SK-MEL-5 (cell line): ENCODE results near the gene TBC1D22A. TPM values are rescaled to one million over a fixed set of nuclear protein-coding genes. Genes with fewer than 3 reads are reported as not detected.
"Not testable (repeated sequence)": the region's sequence is repeated elsewhere in the genome, so short reads cannot be mapped to it uniquely, and the experiment has no call there.

Source experiments
- DNase-seq: peaks from one replicate; pipeline ENCODE4 v3.0.0-alpha.2; 2016; ENCODE audit warnings: low read depth, low spot score
- in situ Hi-C: cut with HindIII; loops from 2 replicates; pipeline ENCODE4 v1.10.0; 2016; ENCODE audit warnings: low sequenced_read_pairs, high pct_unique_total_duplicates, low pct_unique_long_range_greater_than_20kb
- total RNA-seq: library from RNA; depleted of rRNA; stranded (reverse); fragments of >200 nt; shearing (Covaris generic); gene quantifications from 2 replicates; pipeline ENCODE4 v1.2.3, GENCODE V29; 2014

TBC1D22A gene
- total RNA-seq, 1 experiment from 2014 or later, result 14.4 TPM

- in situ Hi-C loops, result no loop called here
- no peak for DNase-seq
Observed at GRCh38 chr22:47046411-47047065, 284.1 kb downstream of the TBC1D22A start.

GRCh38 chr22:47047321-47048122 is 285.1 kb downstream of the TBC1D22A start:
- no peak for DNase-seq
- in situ Hi-C loops, result no loop called here

DNA sequence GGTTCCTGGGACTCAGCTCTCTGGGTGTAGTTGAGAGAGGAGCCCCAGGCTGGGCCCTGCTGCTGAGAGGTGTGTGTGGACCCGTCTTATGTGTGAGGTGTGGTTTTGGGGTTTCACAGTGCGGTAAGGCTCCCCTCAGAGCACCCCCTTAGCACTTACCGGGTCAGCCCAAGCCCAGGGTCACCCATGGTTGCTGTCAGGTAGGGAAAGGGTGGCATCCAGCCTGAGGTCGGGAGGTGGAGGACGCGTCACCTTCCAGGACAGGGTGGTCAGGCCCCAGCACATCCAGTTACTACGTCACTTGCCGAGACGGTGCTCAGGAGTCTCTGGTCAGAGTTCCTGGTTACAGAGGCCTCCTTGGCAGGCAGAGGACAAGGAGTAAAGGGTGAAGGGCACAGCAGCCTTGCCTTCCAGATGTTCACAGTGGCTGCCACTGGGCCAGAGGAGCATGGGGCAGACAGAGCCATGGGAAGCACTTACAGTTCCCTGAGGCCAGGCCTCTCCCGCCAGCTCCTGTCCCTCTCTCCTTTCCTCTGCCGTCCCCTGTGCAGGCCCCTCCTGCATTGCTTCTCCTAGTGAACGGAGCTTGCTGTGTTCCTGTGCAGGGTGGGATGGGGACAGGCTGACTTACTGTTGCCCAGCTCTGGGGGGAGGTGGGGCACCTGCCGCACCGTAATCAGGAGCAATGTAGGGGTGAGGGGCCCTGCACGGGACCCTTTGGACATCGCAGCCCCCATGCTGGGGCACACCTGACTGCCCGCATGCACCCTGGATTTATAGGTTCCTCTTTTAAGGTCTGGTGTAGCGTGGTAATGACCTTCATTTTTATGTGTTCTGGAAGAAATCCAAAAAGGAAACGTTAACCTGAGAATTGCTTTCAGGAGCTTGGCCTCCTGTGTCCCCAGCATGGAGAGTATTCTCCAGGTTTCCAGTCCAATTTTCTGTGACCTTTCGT is 285.9 kb downstream of the TBC1D22A start:
- DNase-seq, result no peak
- in situ Hi-C loops, result no loop called here

GRCh38 chr22:47049078-47049624 is 286.7 kb downstream of the TBC1D22A start:
- no peak for DNase-seq
- in situ Hi-C loops, result no loop called here

DNA sequence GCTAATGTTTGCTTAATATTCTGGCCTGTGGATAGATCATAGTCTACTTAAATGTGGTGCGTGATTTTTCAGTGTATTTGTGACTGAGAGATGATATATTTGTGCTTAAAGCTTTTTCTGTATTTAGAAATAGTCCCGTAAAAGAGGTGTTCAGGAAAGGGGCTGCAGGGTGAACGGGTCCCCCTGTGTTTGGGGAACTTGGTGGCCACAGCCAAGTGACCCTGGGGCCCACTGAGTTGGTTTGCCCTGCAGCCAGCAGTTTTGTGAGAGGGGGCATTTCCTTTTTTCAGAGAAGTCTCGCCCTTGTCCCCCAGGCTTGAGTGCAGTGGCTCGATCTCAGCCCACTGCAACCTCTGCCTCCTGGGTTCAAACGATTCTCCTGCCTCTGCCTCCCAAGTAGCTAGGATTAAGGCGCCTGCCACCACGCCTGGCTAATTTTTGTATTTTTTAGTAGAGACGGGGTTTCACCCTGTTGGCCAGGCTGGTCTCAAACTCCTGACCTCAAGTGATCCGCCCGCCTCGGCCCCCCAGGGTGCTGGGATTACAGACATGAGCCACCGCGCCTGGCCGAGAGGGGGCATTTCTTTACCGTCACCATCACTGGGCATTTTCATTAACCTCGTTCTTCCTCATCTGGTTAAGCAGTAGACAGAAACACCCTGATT is 287.4 kb downstream of the TBC1D22A start:
- DNase-seq, in situ Hi-C loops: not testable (repeated sequence)

GRCh38 chr22:47050401-47051051 is 288.1 kb downstream of the TBC1D22A start:
- in situ Hi-C loops, result no loop called here
- DNase-seq, result no peak

DNA sequence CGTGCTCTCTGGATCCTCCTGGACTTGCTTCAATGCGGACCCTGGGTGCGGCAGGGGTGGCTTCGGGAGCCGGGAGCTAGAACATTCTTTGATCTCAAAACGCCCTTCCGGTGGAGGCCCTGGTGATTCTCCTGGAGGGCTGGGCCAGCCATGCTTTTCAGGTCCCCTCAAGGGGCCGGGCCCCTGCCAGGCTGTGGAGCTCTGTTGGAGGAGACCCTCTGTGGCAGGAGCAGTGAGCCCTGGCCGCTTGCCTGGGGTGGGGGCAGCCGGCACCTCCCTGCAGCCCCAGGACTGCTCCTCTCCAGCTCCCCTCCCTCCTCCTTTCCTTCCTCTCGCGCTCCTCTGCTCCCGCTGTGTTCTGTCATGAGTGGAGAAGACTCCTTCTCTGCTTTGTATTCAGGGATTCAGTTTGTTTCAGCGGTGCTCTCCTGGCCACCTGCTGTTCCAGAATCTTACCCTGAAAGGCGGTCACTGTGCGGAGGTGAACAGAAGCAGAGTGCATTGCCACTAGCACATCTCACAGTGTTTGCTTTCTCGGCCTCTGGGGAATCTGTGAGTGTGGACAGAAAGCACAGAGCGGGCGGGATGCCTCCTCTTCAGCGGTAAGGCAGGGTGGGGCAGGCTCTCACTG is 289.1 kb downstream of the TBC1D22A start:
- no peak for DNase-seq

GRCh38 chr22:47052236-47053012 is 290.0 kb downstream of the TBC1D22A start:
- no peak for DNase-seq
- in situ Hi-C loops, result no loop called here

More for the DNA sequence above, 289.1 kb downstream of the TBC1D22A start:
- in situ Hi-C loops, result no loop called here

- DNase-seq, result no peak
- in situ Hi-C loops, result no loop called here
Observed at GRCh38 chr22:47053013-47053725, 290.7 kb downstream of the TBC1D22A start.

DNA sequence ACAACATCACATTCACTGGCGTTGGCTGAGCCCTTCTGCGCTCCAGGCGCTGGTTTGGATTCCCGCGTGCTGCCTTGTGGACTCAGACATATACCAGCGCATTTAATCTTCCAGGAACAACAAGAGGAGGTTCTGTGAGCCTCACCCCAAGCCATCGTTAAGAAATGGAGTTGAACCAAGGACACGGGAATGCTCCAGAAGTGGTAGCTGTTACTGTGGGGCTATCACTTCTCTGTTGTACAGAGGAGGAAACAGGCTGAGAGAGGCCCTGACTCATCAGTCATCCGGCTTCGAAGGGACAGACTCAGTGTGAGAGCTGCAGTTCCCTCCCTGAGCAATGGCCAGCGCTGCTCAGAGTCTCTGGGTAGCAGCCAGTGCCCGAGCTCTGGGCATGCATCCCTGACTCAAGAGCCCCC is 291.3 kb downstream of the TBC1D22A start:
- in situ Hi-C loops, result no loop called here
- no peak for DNase-seq

- no peak for DNase-seq
- in situ Hi-C loops, result no loop called here
Observed at GRCh38 chr22:47054231-47055072, 292.0 kb downstream of the TBC1D22A start.

GRCh38 chr22:47055073-47055355 is 292.6 kb downstream of the TBC1D22A start:
- no peak for DNase-seq

GRCh38 chr22:47055461-47055860 is 293.0 kb downstream of the TBC1D22A start:
- DNase-seq, result no peak
- in situ Hi-C loops, result no loop called here

More at GRCh38 chr22:47055073-47055355, 292.6 kb downstream of the TBC1D22A start:
- in situ Hi-C loops, result no loop called here

GRCh38 chr22:47055921-47056320 is 293.5 kb downstream of the TBC1D22A start:
- DNase-seq, result no peak
- in situ Hi-C loops, result no loop called here
